Hepatocyte (in vitro differentiated cells): Measurements from ENCODE around the gene SHISAL1.

Experiments
- CTCF ChIP-seq: fragments of 200-600 bp; sonication (generic); IDR thresholded peaks from 2 replicates; pipeline ENCODE4 v1.5.1; 2016; ENCODE audit warnings: antibody characterized with exemption, mild to moderate bottlenecking; ENCODE audit not compliant: poor library complexity
- EZH2phosphoT487 ChIP-seq: fragments of 200-600 bp; sonication (generic); IDR thresholded peaks from one replicate; pipeline ENCODE4 v1.6.1; 2018; ENCODE audit warnings: antibody characterized with exemption, mild to moderate bottlenecking, low read depth, moderate library complexity; ENCODE audit not compliant: unreplicated experiment, severe bottlenecking

- TF ChIP-seq EZH2phosphoT487 (no peak), CTCF (peak; percentile 15)
These were observed 19.3 kb upstream of the SHISAL1 start for GRCh38 chr22:44331881-44332714.
